ENCODE results near the gene PPIL1. TPM values are rescaled to one million over a fixed set of nuclear protein-coding genes. Genes with fewer than 3 reads are reported as not detected.

Gene PPIL1
- polyA plus RNA-seq, 1 donor (not counting 4 experiments of a cell fraction or from before 2014, with no cell fraction given), result 45.5 TPM

- Histone ChIP-seq H3K4me3 (ENCODE audit: control insufficient read depth in 2 of 3, extremely low read depth in 1 of 3, insufficient read depth in 2 of 3, low read depth in 1 of 3, low read length in 3 of 3) (no peak overlapping the region), H3K36me3 (ENCODE audit: control insufficient read depth in 2 of 2, extremely low read depth in 1 of 2, insufficient read depth in 2 of 2, low read length in 2 of 2) (no peaks in the 10 kb centered on the region), H2AFZ (ENCODE audit: control insufficient read depth, low read length) (no peak overlapping the region), H3K9ac (ENCODE audit: control insufficient read depth, extremely low read depth, insufficient read depth, low read length) (no peak overlapping the region), H3K4me2 (ENCODE audit: control insufficient read depth, extremely low read depth, insufficient read depth, low read depth, low read length) (no peak overlapping the region), H3K79me2 (ENCODE audit: control insufficient read depth, insufficient read depth, low read length) (no peaks in the 10 kb centered on the region), H3K9me3 (ENCODE audit: control insufficient read depth, low read depth, low read length) (no peaks in the 10 kb centered on the region), H3K27ac (ENCODE audit: control insufficient read depth, insufficient read depth, low read length) (no peak overlapping the region), H3K27me3 (ENCODE audit: control insufficient read depth, extremely low read depth, insufficient read depth, low read length) (peaks cover 23% of the 10 kb centered on the region), H3K9me1 (ENCODE audit: control insufficient read depth, extremely low read depth, insufficient read depth, low read length) (no peaks in the 10 kb centered on the region), H3K4me1 (ENCODE audit: control insufficient read depth, extremely low read depth, insufficient read depth, low read length) (no peaks in the 10 kb centered on the region), H4K20me1 (ENCODE audit: control insufficient read depth, extremely low read depth, insufficient read depth, low read length) (no peaks in the 10 kb centered on the region)
- TF ChIP-seq CTCF (optimal IDR thresholded peaks at IDR 0.05 in 1 of 3, IDR thresholded peaks at IDR 0.05 in 1 of 3, conservative IDR thresholded peaks at IDR 0.05 in 1 of 3; ENCODE audit: extremely low read depth in 1 of 3, insufficient read depth in 2 of 3, low read length in 3 of 3) (no peak), EZH2 (IDR thresholded peaks at IDR 0.05; ENCODE audit: low read length) (no peak)
- dilution Hi-C loops (cut with MboI; ENCODE audit: extremely low pct_ligation_motif_present, low sequenced_read_pairs), result no loop called here
- no peak for DNase-seq (ENCODE audit: low read depth, low spot score)
- no peak for FAIRE-seq
These were observed 69.4 kb downstream of the PPIL1 start for GRCh38 chr6:36805096-36805797.

Other genes starting within 250 kb of the PPIL1 start
- 146 to 355 TPM (median 185 TPM) in 3 replicates for gene CDKN1A, start 196.1 kb downstream of the PPIL1 start, polyA plus RNA-seq
- 0.03 TPM in 2 of 3 replicates, not detected in the other for gene RAB44, start 177.0 kb downstream of the PPIL1 start, polyA plus RNA-seq
- 0.02 to 0.09 TPM (median 0.05 TPM) in 3 replicates for gene CPNE5, start 35.4 kb downstream of the PPIL1 start, polyA plus RNA-seq
- 29.0 to 34.9 TPM (median 31.0 TPM) in 3 replicates for gene C6orf89, start 11.1 kb upstream of the PPIL1 start, polyA plus RNA-seq
- not detected in 3 replicates for gene PI16, start 79.9 kb upstream of the PPIL1 start, polyA plus RNA-seq
- gene MTCH1, start 111.4 kb upstream of the PPIL1 start, polyA plus RNA-seq, result 72.9 to 90.3 TPM (median 88.8 TPM) in 3 replicates
- gene FGD2, start 130.9 kb upstream of the PPIL1 start, polyA plus RNA-seq, result 0.03 to 0.13 TPM (median 0.08 TPM) in 3 replicates

All from keratinocyte (primary cell).